HCT116 (cell line): Measurements from ENCODE around the gene GBF1. TPM values are rescaled to one million over a fixed set of nuclear protein-coding genes. Genes with fewer than 3 reads are reported as not detected.

Source experiments
- ATAC-seq: fragments of 200-7000 bp; cut with Tn5 transposase; 2 replicates; pipeline ENCODE4 v1.9.1; 2020; ENCODE audit warnings: mild to moderate bottlenecking, moderate library complexity
- BruUV-seq: library from RNA; stranded (reverse); fragments of 400-500 nt; replicated peaks from 2 replicates; lab custom pipeline; 2021; lab: Mats Ljungman, UMichigan
- CTCF ChIA-PET: fragments of 300-600 bp; sonication (Branson Sonifier 250); formaldehyde crosslinking; loops from one replicate; lab custom pipeline; 2021; ENCODE audit warnings: antibody characterized with exemption; lab: Charles Lee
- POLR2A ChIA-PET: fragments of 300-600, 350-600 bp; sonication (Branson Sonifier 250); formaldehyde crosslinking; loops from one replicate; lab custom pipeline; 2021; ENCODE audit warnings: antibody characterized with exemption; lab: Charles Lee
- RAD21 ChIA-PET, 2 experiments: fragments of 300-600 bp; sonication (Branson Sonifier 250); formaldehyde crosslinking; loops; one replicate each; lab custom pipeline; 2023; ENCODE audit warnings: low total read pairs in 2 of 2; ENCODE audit not compliant: uncharacterized antibody in 2 of 2, unreplicated experiment in 2 of 2, low non-redundant PET in 1 of 2; lab: Charles Lee
- DNase-seq: peaks from one replicate; pipeline ENCODE4 v3.0.0-alpha.2; 2010; ENCODE audit warnings: low read depth, low spot score
- H2AFZ ChIP-seq: fragments of 200-600 bp; shearing (Covaris generic), sonication (generic); 2 replicates; pipeline ENCODE4 v1.6.1; 2017; ENCODE audit warnings: low read depth, mixed run types, mixed read lengths, antibody characterized with exemption, low read length; ENCODE audit not compliant: poor library complexity, severe bottlenecking
- H3K27ac ChIP-seq: 2 replicates; pipeline ENCODE4 v1.5.1; 2012; ENCODE audit warnings: low read depth, low read length
- H3K27me3 ChIP-seq: fragments of 200-600 bp; sonication (generic); 2 replicates; pipeline ENCODE4 v1.6.1; 2016; ENCODE audit warnings: mixed run types, low read length, mixed read lengths; ENCODE audit not compliant: insufficient read depth
- H3K36me3 ChIP-seq, 2 experiments: fragments of 200-500 bp in 1 of 2; fragments of 200-600 bp in 1 of 2; sonication (Bioruptor generic) in 1 of 2; sonication (generic) in 1 of 2; 2 replicates each; pipeline versions ENCODE4 v1.5.1 to v1.6.1; 2014 to 2016; ENCODE audit warnings: low read length in 2 of 2, inconsistent platforms in 1 of 2, mixed read lengths in 1 of 2, mixed run types in 1 of 2; ENCODE audit not compliant: insufficient read depth in 2 of 2, control insufficient read depth in 1 of 2
- H3K4me1 ChIP-seq, 2 experiments: fragments of 200-600 bp in 1 of 2; sonication (generic) in 1 of 2; 2 replicates each; pipeline versions ENCODE4 v1.5.1 to v1.6.1; 2012 to 2017; ENCODE audit warnings: low read length in 2 of 2, inconsistent platforms in 1 of 2, mild to moderate bottlenecking in 1 of 2, mixed read lengths in 1 of 2, mixed run types in 1 of 2, moderate library complexity in 1 of 2; ENCODE audit not compliant: insufficient read depth in 2 of 2, control insufficient read depth in 1 of 2
- H3K4me2 ChIP-seq: fragments of 200-600 bp; sonication (generic); 2 replicates; pipeline ENCODE4 v1.6.1; 2017; ENCODE audit warnings: mixed run types, low read length, mixed read lengths
- H3K4me3 ChIP-seq, 2 experiments: fragments of 200-600 bp in 1 of 2; sonication (generic) in 1 of 2; replicated peaks in 1 of 2; 2 replicates each; pipeline ENCODE4 v1.5.1; 2011 to 2016; ENCODE audit warnings: low read length in 2 of 2, control low read depth in 1 of 2, low read depth in 1 of 2, mild to moderate bottlenecking in 1 of 2, mixed read lengths in 1 of 2, mixed run types in 1 of 2
- H3K79me2 ChIP-seq: fragments of 200-600 bp; sonication (generic); 2 replicates; pipeline ENCODE4 v1.6.1; 2017; ENCODE audit warnings: mild to moderate bottlenecking, mixed run types, low read length, moderate library complexity, mixed read lengths; ENCODE audit not compliant: insufficient read depth
- H3K9ac ChIP-seq: fragments of 200-600 bp; sonication (generic); 2 replicates; pipeline ENCODE4 v1.6.1; 2016; ENCODE audit warnings: low read length, mixed read lengths
- H3K9me2 ChIP-seq: fragments of 200-600 bp; sonication (generic), shearing (Covaris generic); 2 replicates; pipeline ENCODE4 v1.6.1; 2017; ENCODE audit warnings: mixed run types, mild to moderate bottlenecking, moderate library complexity; ENCODE audit not compliant: insufficient read depth
- H3K9me3 ChIP-seq, 2 experiments: fragments of 200-500 bp in 1 of 2; fragments of 200-600 bp in 1 of 2; sonication (Bioruptor generic) in 1 of 2; sonication (generic) in 1 of 2; 2 replicates each; pipeline ENCODE4 v1.6.1; 2014 to 2017; ENCODE audit warnings: low read length in 2 of 2, mixed read lengths in 2 of 2, inconsistent platforms in 1 of 2, low read depth in 1 of 2, mild to moderate bottlenecking in 1 of 2, mixed run types in 1 of 2, moderate library complexity in 1 of 2; ENCODE audit not compliant: control insufficient read depth in 1 of 2, insufficient read depth in 1 of 2
- H4K20me1 ChIP-seq: fragments of 200-600 bp; sonication (generic), shearing (Covaris generic); 2 replicates; pipeline ENCODE4 v1.6.1; 2017; ENCODE audit warnings: mixed run types, mild to moderate bottlenecking, moderate library complexity; ENCODE audit not compliant: insufficient read depth
- ATF3 ChIP-seq: IDR thresholded peaks from 2 replicates; pipeline ENCODE4 v1.6.1; 2012
- CBX3 ChIP-seq: IDR thresholded peaks from 2 replicates; pipeline ENCODE4 v1.6.1; 2012; ENCODE audit warnings: low read depth
- EGR1 ChIP-seq: IDR thresholded peaks from 2 replicates; pipeline ENCODE4 v1.6.1; 2012; ENCODE audit warnings: low read depth
- ELF1 ChIP-seq: IDR thresholded peaks from 2 replicates; pipeline ENCODE4 v1.6.1; 2012; ENCODE audit warnings: low read depth, borderline replicate concordance
- EZH2 ChIP-seq: fragments of 200-600 bp; sonication (generic); IDR thresholded peaks from 2 replicates; pipeline ENCODE4 v1.6.1; 2017; ENCODE audit warnings: antibody characterized with exemption, mixed run types
- EZH2phosphoT487 ChIP-seq: fragments of 200-600 bp; IDR thresholded peaks from 2 replicates; pipeline ENCODE4 v1.6.1; 2018; ENCODE audit warnings: antibody characterized with exemption, borderline replicate concordance
- JUND ChIP-seq: IDR thresholded peaks from 2 replicates; pipeline ENCODE4 v1.6.1; 2012
- POLR2AphosphoS5 ChIP-seq: IDR thresholded peaks from 2 replicates; pipeline ENCODE4 v1.6.1; 2011; ENCODE audit warnings: mild to moderate bottlenecking, low read depth, low read length, moderate library complexity
- RAD21 ChIP-seq: IDR thresholded peaks from 2 replicates; pipeline ENCODE4 v1.6.1; 2012; ENCODE audit warnings: low read depth, mild to moderate bottlenecking
- REST ChIP-seq: IDR thresholded peaks from 2 replicates; pipeline ENCODE4 v1.6.1; 2012; ENCODE audit warnings: low read depth
- SIN3A ChIP-seq: IDR thresholded peaks from 2 replicates; pipeline ENCODE4 v1.6.1; 2012; ENCODE audit warnings: low read depth
- SP1 ChIP-seq: IDR thresholded peaks from 2 replicates; pipeline ENCODE4 v1.6.1; 2012; ENCODE audit warnings: low read depth
- ZNF274 ChIP-seq: fragments of 200-500 bp; sonication (Bioruptor generic); IDR thresholded peaks from 2 replicates; pipeline ENCODE4 v1.6.1; 2014; ENCODE audit warnings: mild to moderate bottlenecking, low read depth, low read length, inconsistent platforms
- intact Hi-C: fragments of 100-400 bp; cut with micrococcal nuclease; formaldehyde crosslinking; loops from 2 replicates; pipeline ENCODE4 v1.10.0; 2022
- total RNA-seq: library from RNA; stranded (reverse); gene quantifications from one replicate; pipeline ENCODE4 v1.2.1, GENCODE V29; 2021; ENCODE audit not compliant: unreplicated experiment
- TF ChIP-seq, protein P1 (sequence below): IDR thresholded peaks from 2 replicates; pipeline ENCODE4 v1.6.1; 2011; ENCODE audit warnings: mild to moderate bottlenecking, low read length, moderate library complexity; ENCODE audit not compliant: insufficient replicate concordance; ENCODE audit errors: extremely low read depth
- TF ChIP-seq, protein P2 (sequence below): IDR thresholded peaks from 2 replicates; pipeline ENCODE4 v1.6.1; 2012

The GBF1 gene
- total RNA-seq, 1 experiment from 2014 or later = 58.9 TPM

GRCh38 chr10:102283890-102284289, 38.6 kb downstream of the GBF1 start:
- Histone ChIP-seq H3K4me3 (no peak overlapping the region), H3K4me2 (no peak overlapping the region), H3K9me3 (no peaks in the 10 kb centered on the region), H2AFZ (no peak overlapping the region), H4K20me1 (peaks cover 15% of the 10 kb centered on the region; the same call in 1 of the 2 replicates), H3K9me2 (no peaks in the 10 kb centered on the region), H3K27ac (no peak overlapping the region), H3K27me3 (no peaks in the 10 kb centered on the region), H3K36me3 (no peaks in the 10 kb centered on the region), H3K9ac (no peak overlapping the region), H3K4me1 (no peaks in the 10 kb centered on the region), H3K79me2 (peaks cover 63% of the 10 kb centered on the region)
- ChIA-PET POLR2A (no interaction called here), RAD21 (no interaction called here), CTCF (no interaction called here)
- intact Hi-C loops = no loop called here
- no peak for ATAC-seq
- TF ChIP-seq SP1 (no peak), RAD21 (no peak), ATF3 (no peak), EZH2phosphoT487 (no peak), SIN3A (no peak), JUND (no peak), REST (no peak), POLR2AphosphoS5 (no peak), EZH2 (no peak), CBX3 (no peak), ELF1 (no peak), ZNF274 (no peak), EGR1 (no peak)
- TF ChIP-seq, protein P1, sequence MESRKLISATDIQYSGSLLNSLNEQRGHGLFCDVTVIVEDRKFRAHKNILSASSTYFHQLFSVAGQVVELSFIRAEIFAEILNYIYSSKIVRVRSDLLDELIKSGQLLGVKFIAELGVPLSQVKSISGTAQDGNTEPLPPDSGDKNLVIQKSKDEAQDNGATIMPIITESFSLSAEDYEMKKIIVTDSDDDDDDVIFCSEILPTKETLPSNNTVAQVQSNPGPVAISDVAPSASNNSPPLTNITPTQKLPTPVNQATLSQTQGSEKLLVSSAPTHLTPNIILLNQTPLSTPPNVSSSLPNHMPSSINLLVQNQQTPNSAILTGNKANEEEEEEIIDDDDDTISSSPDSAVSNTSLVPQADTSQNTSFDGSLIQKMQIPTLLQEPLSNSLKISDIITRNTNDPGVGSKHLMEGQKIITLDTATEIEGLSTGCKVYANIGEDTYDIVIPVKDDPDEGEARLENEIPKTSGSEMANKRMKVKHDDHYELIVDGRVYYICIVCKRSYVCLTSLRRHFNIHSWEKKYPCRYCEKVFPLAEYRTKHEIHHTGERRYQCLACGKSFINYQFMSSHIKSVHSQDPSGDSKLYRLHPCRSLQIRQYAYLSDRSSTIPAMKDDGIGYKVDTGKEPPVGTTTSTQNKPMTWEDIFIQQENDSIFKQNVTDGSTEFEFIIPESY = no peak
- TF ChIP-seq, protein P2, sequence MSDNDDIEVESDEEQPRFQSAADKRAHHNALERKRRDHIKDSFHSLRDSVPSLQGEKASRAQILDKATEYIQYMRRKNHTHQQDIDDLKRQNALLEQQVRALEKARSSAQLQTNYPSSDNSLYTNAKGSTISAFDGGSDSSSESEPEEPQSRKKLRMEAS = no peak
- DNase-seq = no peak
- no TSS peak for BruUV-seq
